WTC11 (cell line): ENCODE results near the gene AMTN.

Experiments used
- CREB1 ChIP-seq: sonication (generic); formaldehyde crosslinking; IDR thresholded peaks from 2 replicates; pipeline ENCODE4 v1.8.0; 2023; ENCODE audit warnings: mild to moderate bottlenecking, missing genetic modification reagents
- ERG ChIP-seq: fragments of 250-450 bp; sonication (Bioruptor Pico); IDR thresholded peaks from 2 replicates; pipeline ENCODE4 v1.8.0; 2021; ENCODE audit warnings: mild to moderate bottlenecking
- GABPB1 ChIP-seq: sonication (generic); formaldehyde crosslinking; IDR thresholded peaks from 2 replicates; pipeline ENCODE4 v1.8.1; 2023; ENCODE audit warnings: mild to moderate bottlenecking, missing genetic modification reagents
- KAT7 ChIP-seq: sonication (generic); formaldehyde crosslinking; IDR thresholded peaks from 2 replicates; pipeline ENCODE4 v1.8.1; 2023; ENCODE audit warnings: missing genetic modification reagents, mild to moderate bottlenecking, borderline replicate concordance
- NFE2L1 ChIP-seq: sonication (generic); formaldehyde crosslinking; IDR thresholded peaks from 2 replicates; pipeline ENCODE4 v1.8.1; 2023; ENCODE audit warnings: missing genetic modification reagents
- NR2C2 ChIP-seq: sonication (generic); formaldehyde crosslinking; IDR thresholded peaks from 2 replicates; pipeline ENCODE4 v1.8.0; 2022; ENCODE audit warnings: mild to moderate bottlenecking, missing genetic modification reagents
- TCF7 ChIP-seq: sonication (generic); formaldehyde crosslinking; IDR thresholded peaks from 2 replicates; pipeline ENCODE4 v1.8.0; 2022; ENCODE audit warnings: mild to moderate bottlenecking, low read depth, missing genetic modification reagents, moderate library complexity
- USF1 ChIP-seq: sonication (generic); formaldehyde crosslinking; IDR thresholded peaks from 2 replicates; pipeline ENCODE4 v1.8.0; 2022; ENCODE audit warnings: mild to moderate bottlenecking, missing genetic modification reagents
- ZNF121 ChIP-seq: sonication (generic); formaldehyde crosslinking; IDR thresholded peaks from 2 replicates; pipeline ENCODE4 v1.8.0; 2023; ENCODE audit warnings: missing genetic modification reagents
- ZNF263 ChIP-seq: sonication (generic); formaldehyde crosslinking; IDR thresholded peaks from 2 replicates; pipeline ENCODE4 v1.8.1; 2022; ENCODE audit warnings: low read depth, mild to moderate bottlenecking, moderate library complexity, missing genetic modification reagents
- TF ChIP-seq, protein P1 (sequence below): fragments of 200-600 bp; IDR thresholded peaks from 2 replicates; pipeline ENCODE4 v1.8.0; 2022; ENCODE audit warnings: antibody characterized with exemption

DNA sequence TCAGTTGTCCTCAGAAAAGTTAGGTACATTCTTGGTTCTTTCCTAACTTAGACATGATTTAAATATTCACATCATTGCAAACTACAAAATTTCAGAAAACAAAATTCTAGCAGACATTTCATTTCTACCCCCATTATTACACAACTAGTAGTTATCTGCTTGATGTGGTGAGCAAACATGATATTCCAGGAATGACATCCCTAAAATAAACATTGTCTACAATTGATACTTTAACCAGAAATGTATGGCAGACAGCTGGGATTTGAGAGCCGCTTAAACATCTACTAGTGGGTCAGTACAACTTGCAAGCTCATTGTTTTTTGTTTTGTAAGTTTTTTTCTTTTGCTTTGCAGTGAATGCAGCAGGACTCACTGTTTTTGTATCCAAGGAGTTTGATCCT lies 41.6 kb downstream of the AMTN start:
- TF ChIP-seq TCF7 (CRISPR knock-in tag) (no peak), ZNF263 (CRISPR knock-in tag) (no peak), KAT7 (CRISPR knock-in tag) (no peak), NFE2L1 (CRISPR knock-in tag) (no peak), USF1 (no peak), CREB1 (CRISPR knock-in tag) (no peak), ZNF121 (CRISPR knock-in tag) (no peak), GABPB1 (CRISPR knock-in tag) (no peak), ERG (CRISPR knock-in tag) (no peak), NR2C2 (CRISPR knock-in tag) (no peak)
- TF ChIP-seq, protein P1, sequence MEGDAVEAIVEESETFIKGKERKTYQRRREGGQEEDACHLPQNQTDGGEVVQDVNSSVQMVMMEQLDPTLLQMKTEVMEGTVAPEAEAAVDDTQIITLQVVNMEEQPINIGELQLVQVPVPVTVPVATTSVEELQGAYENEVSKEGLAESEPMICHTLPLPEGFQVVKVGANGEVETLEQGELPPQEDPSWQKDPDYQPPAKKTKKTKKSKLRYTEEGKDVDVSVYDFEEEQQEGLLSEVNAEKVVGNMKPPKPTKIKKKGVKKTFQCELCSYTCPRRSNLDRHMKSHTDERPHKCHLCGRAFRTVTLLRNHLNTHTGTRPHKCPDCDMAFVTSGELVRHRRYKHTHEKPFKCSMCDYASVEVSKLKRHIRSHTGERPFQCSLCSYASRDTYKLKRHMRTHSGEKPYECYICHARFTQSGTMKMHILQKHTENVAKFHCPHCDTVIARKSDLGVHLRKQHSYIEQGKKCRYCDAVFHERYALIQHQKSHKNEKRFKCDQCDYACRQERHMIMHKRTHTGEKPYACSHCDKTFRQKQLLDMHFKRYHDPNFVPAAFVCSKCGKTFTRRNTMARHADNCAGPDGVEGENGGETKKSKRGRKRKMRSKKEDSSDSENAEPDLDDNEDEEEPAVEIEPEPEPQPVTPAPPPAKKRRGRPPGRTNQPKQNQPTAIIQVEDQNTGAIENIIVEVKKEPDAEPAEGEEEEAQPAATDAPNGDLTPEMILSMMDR: no peak
